Measurements from ENCODE around the gene MREG. TPM values are rescaled to one million over a fixed set of nuclear protein-coding genes. Genes with fewer than 3 reads are reported as not detected.
A peak's percentile ranks its signal among the peaks of the same experiment; 100 is the strongest.

MREG gene
- total RNA-seq = under 1 TPM in 2 of 4 donors, not detected in 2; 0.36 to 0.40 TPM

GRCh38 chr2:216013080-216013909 lies at the start of gene MREG:
Gene MREG (minus strand): TSS chr2:216013551. CDS start chr2:216013327, 224 bp downstream.
- peak within 1 kb of the TSS in 1 of 4 donors; percentile 22 for H3K27ac ChIP-seq
- intact Hi-C loops (cut with DNase I; ENCODE audit: low total_unique reads) = no loop called here
- no peaks in the 10 kb centered on the region for H3K27me3 ChIP-seq
- in situ Hi-C loops (cut with MboI; ENCODE audit: low sequenced_read_pairs in 4 of 4) = no loop called here
- H3K36me3 ChIP-seq = no peaks in the 10 kb centered on the region
- H3K4me1 ChIP-seq = peaks cover 0 to 8% of the 10 kb centered on the region in 2 donors
- ATAC-seq = peak; percentile 76 to 84
- H3K9me3 ChIP-seq = no peaks in the 10 kb centered on the region
- peak in 1 of 2 donors; percentile 41 for DNase-seq
- H3K4me3 ChIP-seq = peak within 1 kb of the TSS; percentile 53 to 83 (median 64)
- TF ChIP-seq POLR2A (IDR thresholded peaks at IDR 0.05) = no peak
- peak in 4 of 5 experiments; percentile 31 to 67 (median 52) for TF ChIP-seq CTCF (IDR thresholded peaks at IDR 0.05 in 4 of 5, conservative IDR thresholded peaks at IDR 0.05 in 1 of 5)

- Histone ChIP-seq H3K27ac (no peak overlapping the region), H3K27me3 (no peaks in the 10 kb centered on the region), H3K9me3 (no peaks in the 10 kb centered on the region), H3K36me3 (no peaks in the 10 kb centered on the region), H3K4me1 (no peaks in the 10 kb centered on the region), H3K4me3 (no peak overlapping the region)
- in situ Hi-C loops (cut with MboI; ENCODE audit: low sequenced_read_pairs in 4 of 4) = no loop called here
- no peak for DNase-seq
- ATAC-seq = no peak
- TF ChIP-seq POLR2A (IDR thresholded peaks at IDR 0.05) = no peak
- TF ChIP-seq CTCF (IDR thresholded peaks at IDR 0.05 in 4 of 5, conservative IDR thresholded peaks at IDR 0.05 in 1 of 5) = no peak
- intact Hi-C loops (cut with DNase I; ENCODE audit: low total_unique reads) = no loop called here
Observed at GRCh38 chr2:216059233-216059834, 46.0 kb upstream of the MREG start.

- Histone ChIP-seq H3K36me3 (no peaks in the 10 kb centered on the region), H3K4me3 (no peak overlapping the region), H3K27ac (no peak overlapping the region), H3K9me3 (no peaks in the 10 kb centered on the region), H3K4me1 (no peaks in the 10 kb centered on the region), H3K27me3 (no peaks in the 10 kb centered on the region)
- intact Hi-C loops (cut with DNase I; ENCODE audit: low total_unique reads) (no loop called here), in situ Hi-C loops (cut with MboI; ENCODE audit: low sequenced_read_pairs in 4 of 4) (no loop called here)
- no peak for DNase-seq
- TF ChIP-seq POLR2A (IDR thresholded peaks at IDR 0.05) (no peak), CTCF (IDR thresholded peaks at IDR 0.05 in 4 of 5, conservative IDR thresholded peaks at IDR 0.05 in 1 of 5) (no peak)
- ATAC-seq = no peak
Observed at GRCh38 chr2:216057688-216058193, 44.4 kb upstream of the MREG start.

- Histone ChIP-seq H3K27me3 (no peaks in the 10 kb centered on the region), H3K9me3 (no peaks in the 10 kb centered on the region), H3K27ac (no peak overlapping the region), H3K4me3 (no peak overlapping the region), H3K36me3 (no peaks in the 10 kb centered on the region), H3K4me1 (no peaks in the 10 kb centered on the region)
- intact Hi-C loops (cut with DNase I; ENCODE audit: low total_unique reads) = no loop called here
- in situ Hi-C loops (cut with MboI; ENCODE audit: low sequenced_read_pairs in 4 of 4) = no loop called here
- TF ChIP-seq POLR2A (IDR thresholded peaks at IDR 0.05) (no peak), CTCF (IDR thresholded peaks at IDR 0.05 in 4 of 5, conservative IDR thresholded peaks at IDR 0.05 in 1 of 5) (no peak)
- ATAC-seq (no peak), DNase-seq (no peak)
Observed at GRCh38 chr2:216056739-216057138, 43.4 kb upstream of the MREG start.
